Endothelial cell of umbilical vein (primary cell): ENCODE results near the gene PHPT1.

ENCODE experiments used
- EZH2 ChIP-seq: IDR thresholded peaks from 2 replicates; pipeline ENCODE4 v1.6.1; 2012; ENCODE audit warnings: borderline replicate concordance, low read depth, mild to moderate bottlenecking, moderate library complexity, low read length, inconsistent platforms; ENCODE audit not compliant: severe bottlenecking
- FOS ChIP-seq: IDR thresholded peaks from 2 replicates; pipeline ENCODE4 v1.6.1; 2011; ENCODE audit warnings: mild to moderate bottlenecking, low read length, moderate library complexity, borderline replicate concordance; ENCODE audit not compliant: insufficient read depth
- GATA2 ChIP-seq: IDR thresholded peaks from 2 replicates; pipeline ENCODE4 v1.7.0; 2011; ENCODE audit warnings: low read depth, mild to moderate bottlenecking, moderate library complexity, mixed read lengths, low read length; ENCODE audit not compliant: insufficient read length, insufficient read depth
- JUN ChIP-seq: IDR thresholded peaks from 2 replicates; pipeline ENCODE4 v1.6.1; 2011; ENCODE audit warnings: borderline replicate concordance, low read depth; ENCODE audit not compliant: insufficient read length, insufficient read depth
- MYC ChIP-seq: IDR thresholded peaks from one replicate; pipeline ENCODE4 v1.6.1; 2011; ENCODE audit warnings: mild to moderate bottlenecking, low read depth, low read length
- POLR2A ChIP-seq: IDR thresholded peaks from 2 replicates; pipeline ENCODE4 v1.6.1; 2012; ENCODE audit warnings: low read depth, mild to moderate bottlenecking, control low read depth, low read length
- POLR2AphosphoS5 ChIP-seq: IDR thresholded peaks from 2 replicates; pipeline ENCODE4 v1.6.1; 2012; ENCODE audit warnings: low read depth, mild to moderate bottlenecking, control low read depth, low read length, moderate library complexity; ENCODE audit not compliant: insufficient read depth
- TF ChIP-seq, protein P1 (sequence below), 2 donors: IDR thresholded peaks; 1 replicate in 1 of 2; 2 replicates in 1 of 2; pipeline ENCODE4 v1.5.1; 2011; ENCODE audit warnings: low read length in 2 of 2, mild to moderate bottlenecking in 2 of 2, moderate library complexity in 2 of 2, control low read depth in 1 of 2, inconsistent platforms in 1 of 2, low read depth in 1 of 2; ENCODE audit not compliant: insufficient read depth in 1 of 2; ENCODE audit errors: extremely low read depth in 1 of 2
- TF ChIP-seq, protein P2 (sequence below): IDR thresholded peaks from 2 replicates; pipeline ENCODE4 v1.6.1; 2011; ENCODE audit not compliant: insufficient read depth, insufficient read length

DNA sequence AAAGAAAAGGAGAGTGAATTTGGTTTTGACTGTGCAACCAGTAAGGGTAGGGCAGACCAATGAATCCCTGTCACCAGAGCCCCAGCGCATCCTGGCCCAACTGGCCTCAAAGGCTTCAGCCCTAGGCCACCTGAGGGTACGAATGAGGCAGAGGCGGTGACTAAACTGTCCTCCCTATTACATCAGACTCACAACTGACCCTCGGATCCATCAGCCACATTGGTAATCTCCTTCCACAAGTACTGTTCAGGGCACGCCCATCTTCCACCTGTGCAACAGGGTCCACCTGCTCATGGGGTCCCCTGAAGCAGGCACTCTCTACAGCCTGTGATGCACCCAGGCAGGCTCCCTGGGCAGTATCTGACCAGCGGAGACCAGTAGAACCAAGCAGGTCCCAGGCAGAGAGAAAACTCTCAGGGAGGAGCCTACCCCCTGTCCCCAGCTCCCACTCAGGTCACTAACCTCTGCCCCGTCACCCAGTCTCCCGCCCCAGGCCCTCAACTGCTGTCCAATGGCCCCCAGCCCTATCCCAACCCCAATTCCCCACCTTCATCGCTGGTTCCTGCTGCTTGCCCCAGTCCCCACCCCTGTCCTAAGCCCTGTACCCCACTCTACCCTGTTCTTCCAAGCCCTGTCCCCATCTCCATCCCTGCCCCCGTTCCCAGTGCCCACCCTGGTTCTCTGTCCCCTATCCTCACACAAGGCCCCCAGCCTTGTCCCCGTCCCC, 16.0 kb downstream of the PHPT1 start:
- TF ChIP-seq, protein P1, sequence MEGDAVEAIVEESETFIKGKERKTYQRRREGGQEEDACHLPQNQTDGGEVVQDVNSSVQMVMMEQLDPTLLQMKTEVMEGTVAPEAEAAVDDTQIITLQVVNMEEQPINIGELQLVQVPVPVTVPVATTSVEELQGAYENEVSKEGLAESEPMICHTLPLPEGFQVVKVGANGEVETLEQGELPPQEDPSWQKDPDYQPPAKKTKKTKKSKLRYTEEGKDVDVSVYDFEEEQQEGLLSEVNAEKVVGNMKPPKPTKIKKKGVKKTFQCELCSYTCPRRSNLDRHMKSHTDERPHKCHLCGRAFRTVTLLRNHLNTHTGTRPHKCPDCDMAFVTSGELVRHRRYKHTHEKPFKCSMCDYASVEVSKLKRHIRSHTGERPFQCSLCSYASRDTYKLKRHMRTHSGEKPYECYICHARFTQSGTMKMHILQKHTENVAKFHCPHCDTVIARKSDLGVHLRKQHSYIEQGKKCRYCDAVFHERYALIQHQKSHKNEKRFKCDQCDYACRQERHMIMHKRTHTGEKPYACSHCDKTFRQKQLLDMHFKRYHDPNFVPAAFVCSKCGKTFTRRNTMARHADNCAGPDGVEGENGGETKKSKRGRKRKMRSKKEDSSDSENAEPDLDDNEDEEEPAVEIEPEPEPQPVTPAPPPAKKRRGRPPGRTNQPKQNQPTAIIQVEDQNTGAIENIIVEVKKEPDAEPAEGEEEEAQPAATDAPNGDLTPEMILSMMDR (IDR thresholded peaks at IDR 0.05; ENCODE audit: extremely low read depth in 1 of 2, insufficient read depth in 1 of 2, low read depth in 1 of 2, low read length in 2 of 2): no peak
- TF ChIP-seq, protein P2, sequence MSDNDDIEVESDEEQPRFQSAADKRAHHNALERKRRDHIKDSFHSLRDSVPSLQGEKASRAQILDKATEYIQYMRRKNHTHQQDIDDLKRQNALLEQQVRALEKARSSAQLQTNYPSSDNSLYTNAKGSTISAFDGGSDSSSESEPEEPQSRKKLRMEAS: no peak
- no peak for TF ChIP-seq POLR2A
- no peak for TF ChIP-seq EZH2
- no peak for TF ChIP-seq POLR2AphosphoS5
- no peak for TF ChIP-seq JUN
- no peak for TF ChIP-seq GATA2
- no peak for TF ChIP-seq MYC
- no peak for TF ChIP-seq FOS
